ENCODE measurements around the gene GBX1.

Gene GBX1

DNA sequence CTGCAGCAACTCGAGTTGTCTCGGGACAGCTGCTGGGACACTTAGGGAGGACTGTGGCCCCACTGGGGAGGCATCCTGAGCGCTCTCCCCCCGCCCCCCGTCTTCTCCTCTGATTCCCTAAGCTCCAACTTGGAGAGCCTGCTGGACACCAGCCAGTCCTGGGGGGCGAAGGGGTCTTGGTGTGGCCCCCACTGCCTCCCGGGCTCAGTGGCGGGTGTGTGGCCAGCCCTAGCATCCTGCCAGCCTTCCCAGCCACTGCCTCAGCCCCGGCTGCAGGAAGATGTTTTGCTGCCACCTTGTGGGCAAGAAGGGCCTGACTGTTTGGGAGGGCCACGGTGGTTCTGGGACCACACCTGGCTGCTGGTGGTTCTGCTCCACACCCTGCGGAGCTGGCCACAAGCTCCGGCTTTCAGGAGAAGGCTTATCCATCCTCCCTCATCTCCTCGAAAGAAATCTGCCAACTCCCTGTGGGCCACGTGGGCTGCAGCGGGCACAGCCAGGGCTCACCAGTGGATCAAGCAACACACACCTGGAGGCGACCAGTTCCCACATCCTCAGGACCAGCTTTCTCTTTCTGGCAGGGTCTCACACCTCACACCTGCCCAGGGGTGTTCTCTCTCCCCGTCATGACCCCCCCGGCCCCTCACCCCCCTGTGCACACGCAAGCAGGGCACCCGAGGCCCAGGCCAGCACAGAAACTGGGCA, 56.4 kb downstream of the GBX1 start:
- peak; percentile 50 to 59 for DNase-seq

DNA sequence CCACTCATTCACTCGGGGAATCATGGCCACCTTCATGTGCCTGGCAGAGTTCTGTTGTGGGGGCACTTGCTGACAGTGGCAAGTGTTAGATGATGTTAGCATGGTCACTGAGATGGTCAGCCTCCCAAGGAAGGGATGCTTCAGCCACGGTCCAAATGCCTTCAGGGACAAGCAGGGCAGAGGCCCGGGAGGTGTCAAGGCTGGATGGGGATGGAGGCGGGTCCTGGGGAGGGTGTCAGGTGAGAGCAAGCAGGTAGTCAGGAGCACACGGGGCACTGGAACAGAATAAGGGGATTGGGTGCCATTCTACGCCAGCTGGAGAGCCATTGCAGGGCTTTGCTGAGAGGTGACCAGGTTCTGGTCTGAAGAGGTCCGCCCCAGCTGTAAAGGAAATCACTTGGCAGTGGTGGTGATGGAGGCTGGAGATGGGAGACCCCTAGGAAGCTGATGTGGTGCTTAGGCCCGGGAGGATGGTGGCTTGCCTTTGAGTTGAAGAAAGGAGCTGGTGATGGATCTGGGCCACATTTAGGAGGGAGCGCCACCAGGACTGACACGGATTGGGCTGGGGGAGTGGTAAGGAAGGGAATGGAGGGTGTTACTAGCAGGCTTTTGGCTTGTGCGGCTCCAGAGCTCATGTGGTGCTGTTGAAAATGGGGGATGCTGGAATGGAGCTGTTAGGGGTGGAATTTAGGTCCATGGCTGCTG, 57.1 kb downstream of the GBX1 start:
- no peak for DNase-seq

DNA sequence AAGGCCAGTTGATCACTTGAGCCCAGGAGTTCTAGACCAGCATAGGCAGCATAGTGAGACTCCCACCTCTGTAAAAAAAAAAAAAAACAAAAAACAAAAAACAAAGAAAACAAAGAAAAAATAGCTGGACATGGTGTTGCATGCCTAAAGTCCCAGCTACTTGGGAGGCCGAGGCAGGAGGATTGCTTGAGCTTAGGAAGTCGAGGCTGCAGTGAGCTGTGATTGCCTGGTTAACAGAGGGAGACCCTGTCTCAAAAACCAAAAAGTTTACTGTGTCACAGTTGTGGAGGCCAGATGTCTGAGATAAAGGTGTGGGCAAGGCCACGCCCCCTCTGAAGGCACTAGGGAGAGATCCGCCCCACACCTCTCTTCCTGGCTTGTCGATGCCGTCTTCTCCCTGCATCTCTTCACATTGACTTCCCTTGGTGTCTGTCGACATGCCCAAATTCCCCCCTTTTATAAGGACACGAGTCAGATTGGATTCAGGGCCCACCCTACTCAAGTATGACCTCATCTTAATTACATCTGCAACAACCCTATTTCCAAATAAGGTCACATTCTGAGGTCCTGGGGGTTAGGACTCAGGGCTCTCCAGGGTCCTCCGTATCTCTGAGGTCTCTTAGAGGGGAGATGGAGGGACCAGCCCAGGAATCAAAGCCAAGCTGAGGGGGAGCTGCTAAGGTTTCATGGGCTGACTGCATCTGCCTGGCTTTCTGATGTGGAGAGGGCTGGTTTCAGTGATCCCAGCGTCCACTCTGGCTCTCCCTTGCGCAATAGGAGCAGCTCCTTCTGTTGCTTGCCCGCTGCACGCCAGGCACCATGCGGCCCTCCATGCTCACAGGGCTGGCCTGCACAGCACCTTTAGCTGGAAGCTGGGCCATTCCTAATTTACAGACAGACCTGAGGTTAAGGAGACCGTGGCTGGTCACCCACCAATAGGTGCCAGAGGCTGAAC, 58.1 kb downstream of the GBX1 start:
- no peak for DNase-seq

DNA sequence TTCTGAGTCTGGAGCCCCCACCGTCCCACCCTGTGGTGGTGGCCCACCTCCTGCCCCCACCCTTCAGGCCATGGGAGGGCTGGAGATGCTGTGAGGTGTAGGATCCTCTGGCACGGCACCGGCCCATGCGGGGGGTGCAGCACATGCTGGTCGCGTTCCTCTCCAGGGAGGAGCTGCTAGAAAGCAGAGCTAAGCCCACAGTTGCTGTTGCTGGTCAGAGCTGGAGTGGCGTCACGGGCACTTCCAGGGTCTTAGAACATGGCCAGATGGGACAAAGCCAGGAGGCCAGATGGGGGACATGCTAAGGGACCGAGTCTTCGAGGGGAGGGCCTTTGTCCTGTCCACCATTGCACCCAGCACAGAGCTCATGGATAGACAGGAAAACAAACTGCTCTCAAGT, 59.6 kb downstream of the GBX1 start:
- no peak for DNase-seq

DNA sequence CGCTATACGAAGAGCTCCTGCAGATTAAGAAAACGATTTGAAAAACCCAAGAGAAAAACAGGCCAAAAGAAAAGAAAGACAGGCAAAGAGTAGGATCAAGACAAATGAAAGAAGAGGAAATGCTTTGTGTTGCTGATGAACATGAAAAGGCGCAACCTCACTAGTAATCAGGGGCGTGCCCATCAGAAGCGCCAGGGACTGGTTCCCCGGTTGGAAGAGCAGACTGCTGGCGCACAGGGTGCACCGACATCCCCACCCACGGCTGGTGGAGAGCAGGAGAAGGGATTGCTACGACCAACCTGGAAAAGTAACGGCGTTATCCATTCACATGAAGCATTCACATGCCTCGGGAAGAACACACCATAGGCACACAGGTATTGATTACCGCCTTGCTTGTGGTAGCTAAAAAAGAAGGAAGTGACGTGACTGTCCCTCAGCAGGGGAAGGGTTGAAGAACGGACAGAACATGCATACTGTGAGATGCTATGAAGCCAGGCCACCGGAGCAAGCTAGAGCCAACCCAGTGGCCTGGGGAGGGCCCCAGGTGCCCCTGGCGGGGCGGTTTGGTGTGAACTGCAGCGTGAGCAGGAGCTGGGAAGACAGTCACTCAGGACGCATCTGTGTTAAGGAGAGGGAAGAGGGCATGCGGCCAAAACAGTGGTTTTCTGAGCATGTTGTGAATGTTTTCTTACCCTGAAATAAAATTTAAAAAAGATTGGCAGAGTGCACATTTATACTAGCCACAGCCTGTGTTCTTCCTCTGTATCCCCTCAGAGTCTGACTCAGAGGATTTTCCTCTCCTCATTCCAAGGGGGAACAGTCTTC, 62.9 kb downstream of the GBX1 start:
- no peak for DNase-seq

DNA sequence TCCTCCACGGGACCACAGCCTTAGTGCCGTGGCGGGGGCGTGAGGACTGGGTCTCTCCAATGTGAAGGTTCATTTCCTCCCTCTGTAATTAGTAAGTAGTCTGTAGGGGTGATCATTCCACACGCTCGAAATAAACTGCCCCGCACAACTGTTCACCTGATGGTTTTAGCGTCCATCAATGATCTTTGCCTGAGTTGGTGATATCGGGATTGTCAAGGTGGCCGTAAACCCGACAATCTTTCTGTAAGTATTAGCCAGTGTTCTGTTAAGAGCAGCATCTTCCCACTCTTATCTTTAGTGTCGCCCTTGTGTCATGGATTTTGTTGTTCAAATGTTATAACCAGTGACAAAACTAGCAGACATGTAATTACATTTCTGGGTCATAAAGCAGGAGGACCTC, 63.5 kb downstream of the GBX1 start:
- DNase-seq, result no peak

DNA sequence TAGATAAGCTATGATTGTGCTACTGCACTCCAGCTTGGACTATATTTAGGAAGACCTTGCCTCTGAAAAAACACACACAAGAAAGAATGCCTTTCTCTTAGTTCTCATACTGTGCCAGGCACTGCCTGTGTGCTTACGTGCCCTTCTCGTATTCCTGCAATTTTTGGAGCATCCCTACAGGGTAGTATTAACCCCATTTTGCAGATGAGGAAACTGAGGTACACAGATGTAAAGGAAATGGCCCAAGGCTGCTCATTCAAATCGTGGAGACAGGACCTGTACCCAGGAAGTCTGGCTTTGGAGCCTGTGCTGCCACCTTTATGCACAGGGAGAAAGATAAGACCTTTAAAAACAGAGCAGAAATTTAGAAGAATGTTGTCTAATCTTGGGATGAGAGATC, 64.5 kb downstream of the GBX1 start:
- DNase-seq, result no peak

DNA sequence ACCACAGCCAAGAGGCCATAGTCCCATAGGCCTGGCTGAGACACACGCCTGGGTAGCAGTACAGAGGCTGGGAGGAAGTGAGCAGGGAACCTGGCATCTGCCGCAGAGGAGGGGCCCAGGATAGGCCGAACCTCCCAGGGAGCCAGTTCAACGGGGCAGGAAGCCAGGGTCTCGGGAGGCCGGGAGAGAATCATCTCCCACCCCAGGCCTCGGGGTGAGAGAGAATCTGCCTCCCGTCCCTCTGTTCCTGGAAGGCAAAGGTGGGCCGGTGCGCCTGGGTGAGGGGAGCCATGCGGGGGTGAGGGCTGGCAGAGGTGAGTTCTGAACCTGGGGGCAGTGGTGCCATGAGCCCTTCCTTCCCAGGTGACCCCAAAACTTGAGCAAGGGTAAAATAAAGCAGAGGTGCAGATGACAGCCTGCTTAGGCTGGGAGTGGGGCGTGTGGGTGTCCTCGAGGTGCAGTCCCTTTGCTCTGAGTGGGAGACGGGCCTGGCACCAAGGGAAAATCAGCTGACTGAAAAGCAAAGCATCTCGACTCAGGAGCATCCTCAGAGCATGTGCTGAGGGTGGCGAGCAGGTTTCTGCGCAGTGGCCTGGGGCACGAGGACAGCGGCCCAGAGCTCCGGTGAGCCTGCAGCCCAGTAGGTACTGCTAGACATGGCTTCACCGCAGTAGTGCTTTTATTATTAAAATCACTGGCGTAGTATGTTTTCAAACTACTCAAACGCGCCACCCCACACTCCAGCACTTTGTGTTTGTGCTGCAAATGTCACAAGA, 65.7 kb downstream of the GBX1 start:
- DNase-seq, result no peak

DNA sequence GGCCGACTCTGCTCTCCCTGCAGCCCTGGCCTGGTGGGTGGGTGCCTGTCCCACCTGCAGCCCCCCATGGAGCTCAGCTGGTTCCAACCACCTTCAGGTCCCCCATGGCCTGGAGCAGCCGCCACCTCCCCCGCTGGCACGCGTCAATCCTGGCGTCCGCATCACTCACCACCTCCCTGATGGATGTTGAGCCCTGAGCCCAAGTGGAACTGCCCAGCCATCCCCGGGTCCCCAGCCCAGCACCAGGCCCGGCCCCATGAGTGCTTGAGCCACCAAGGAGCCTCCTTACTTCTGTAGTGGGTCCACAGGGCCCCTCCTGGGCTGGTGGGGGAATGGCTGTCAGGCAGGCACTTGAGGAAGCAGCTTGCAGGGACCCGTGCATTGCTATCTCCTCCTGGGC, 66.6 kb downstream of the GBX1 start:
- DNase-seq, result no peak

DNA sequence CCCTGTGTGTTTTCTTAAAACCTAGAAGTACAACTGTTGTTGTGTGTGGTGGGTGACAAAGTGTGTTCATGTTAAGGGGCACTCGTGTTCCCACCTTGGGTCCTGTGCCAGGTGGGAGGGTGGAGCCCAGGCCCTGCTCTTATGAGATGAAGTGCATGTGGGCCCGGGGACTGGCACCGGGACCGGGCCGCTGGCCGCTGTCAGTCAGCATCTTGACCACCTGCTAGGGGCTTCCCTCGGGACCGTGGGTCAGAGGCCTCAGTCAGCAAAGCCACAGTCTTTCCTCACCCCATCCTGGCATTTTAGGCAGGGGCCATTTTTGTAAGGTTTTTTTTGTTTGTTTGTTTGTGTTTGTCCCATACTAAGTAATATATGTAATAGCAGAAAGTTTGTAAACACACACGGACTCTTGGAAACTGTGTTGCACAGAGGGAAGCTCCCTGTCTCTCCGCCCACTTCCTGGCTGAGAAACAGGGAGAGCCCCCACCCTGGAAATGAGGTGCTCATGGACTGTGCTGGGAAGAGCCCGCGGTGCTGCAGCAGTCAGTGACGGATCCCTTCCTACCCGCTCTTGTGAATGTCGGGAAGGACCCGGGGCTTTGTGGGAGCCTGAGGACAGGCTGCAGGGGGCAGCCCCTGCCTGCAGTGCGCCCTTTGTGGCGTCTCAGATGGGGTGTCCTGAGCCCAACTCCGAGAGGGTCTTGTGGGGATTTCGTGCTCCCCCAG, 67.8 kb downstream of the GBX1 start:
- DNase-seq, result no peak
